Subcutaneous adipose tissue (tissue), 4 donors: ENCODE measurements around the gene RBSN. TPM values are rescaled to one million over a fixed set of nuclear protein-coding genes. Genes with fewer than 3 reads are reported as not detected.

Source experiments
- total RNA-seq, 4 donors: library from RNA; depleted of rRNA; stranded (reverse); fragments of >200 nt; gene quantifications; one replicate each; pipeline ENCODE4 v1.1.0, GENCODE V29; 2016
- TF ChIP-seq, protein P1 (sequence below): fragments of 450-650 bp; IDR thresholded peaks from one replicate; pipeline ENCODE4 v1.5.1; 2016; ENCODE audit warnings: low read depth, mild to moderate bottlenecking, control low read depth, antibody characterized with exemption, moderate library complexity

RBSN gene
- total RNA-seq, 4 donors from 2014 or later = 18.7 to 28.0 (median 26.2) TPM

DNA sequence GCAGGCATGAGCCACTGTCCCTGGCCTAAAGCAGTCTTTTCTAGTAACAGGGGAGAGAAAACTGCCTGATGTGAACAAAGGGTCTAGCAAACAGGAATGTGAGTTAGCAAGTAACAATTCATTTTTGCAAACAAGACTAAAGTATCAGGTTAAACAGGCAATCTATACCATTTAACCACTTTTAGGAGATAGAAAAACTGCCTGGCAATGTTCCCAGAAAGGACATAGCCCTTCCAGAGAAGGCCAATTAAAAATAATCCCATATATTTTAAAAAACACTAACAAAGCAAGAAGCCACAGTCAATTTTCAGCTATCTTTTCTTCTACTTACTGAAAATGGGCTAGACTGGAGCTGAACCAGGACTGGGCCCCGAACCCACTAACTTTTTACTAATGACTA, 6.3 kb downstream of the RBSN start:
- TF ChIP-seq, protein P1, sequence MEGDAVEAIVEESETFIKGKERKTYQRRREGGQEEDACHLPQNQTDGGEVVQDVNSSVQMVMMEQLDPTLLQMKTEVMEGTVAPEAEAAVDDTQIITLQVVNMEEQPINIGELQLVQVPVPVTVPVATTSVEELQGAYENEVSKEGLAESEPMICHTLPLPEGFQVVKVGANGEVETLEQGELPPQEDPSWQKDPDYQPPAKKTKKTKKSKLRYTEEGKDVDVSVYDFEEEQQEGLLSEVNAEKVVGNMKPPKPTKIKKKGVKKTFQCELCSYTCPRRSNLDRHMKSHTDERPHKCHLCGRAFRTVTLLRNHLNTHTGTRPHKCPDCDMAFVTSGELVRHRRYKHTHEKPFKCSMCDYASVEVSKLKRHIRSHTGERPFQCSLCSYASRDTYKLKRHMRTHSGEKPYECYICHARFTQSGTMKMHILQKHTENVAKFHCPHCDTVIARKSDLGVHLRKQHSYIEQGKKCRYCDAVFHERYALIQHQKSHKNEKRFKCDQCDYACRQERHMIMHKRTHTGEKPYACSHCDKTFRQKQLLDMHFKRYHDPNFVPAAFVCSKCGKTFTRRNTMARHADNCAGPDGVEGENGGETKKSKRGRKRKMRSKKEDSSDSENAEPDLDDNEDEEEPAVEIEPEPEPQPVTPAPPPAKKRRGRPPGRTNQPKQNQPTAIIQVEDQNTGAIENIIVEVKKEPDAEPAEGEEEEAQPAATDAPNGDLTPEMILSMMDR = no peak

GRCh38 chr3:15091575-15091974, 7.4 kb downstream of the RBSN start:
- TF ChIP-seq, protein P1 = no peak

DNA sequence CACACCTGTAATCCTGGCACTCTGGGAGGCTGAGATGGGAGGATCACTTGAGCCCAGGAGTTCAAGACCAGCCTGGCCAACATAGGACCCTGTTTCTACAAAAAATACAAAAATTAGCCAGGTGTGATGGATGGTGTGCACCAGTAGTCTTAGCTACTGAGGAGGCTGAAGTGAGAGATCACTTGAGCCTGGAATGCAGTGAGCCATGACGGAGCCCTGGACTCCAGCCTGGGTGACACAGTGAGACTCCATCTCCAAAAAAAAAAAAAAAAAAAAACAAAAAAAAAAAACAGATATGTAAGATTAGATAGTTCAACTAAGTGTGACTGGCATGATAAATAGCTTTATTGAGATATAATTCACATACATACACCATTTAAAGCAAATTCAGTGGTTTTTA, 9.7 kb downstream of the RBSN start:
- TF ChIP-seq, protein P1 = no peak

- TF ChIP-seq, protein P1 = no peak
Measured at GRCh38 chr3:15086699-15087098, 12.2 kb downstream of the RBSN start.

GRCh38 chr3:15086263-15086662, 12.7 kb downstream of the RBSN start:
- TF ChIP-seq, protein P1 = no peak

- TF ChIP-seq, protein P1 = no peak
Measured at GRCh38 chr3:15083252-15083651, 15.7 kb downstream of the RBSN start.

- TF ChIP-seq, protein P1 = no peak
Measured at GRCh38 chr3:15081960-15082664, 16.8 kb downstream of the RBSN start.
